HepG2 (cell line): ENCODE results near the gene FKBP1A. TPM values are rescaled to one million over a fixed set of nuclear protein-coding genes. Genes with fewer than 3 reads are reported as not detected.

Experiments used
- CBX1 ChIP-seq: IDR thresholded peaks from one replicate; pipeline ENCODE4 v1.6.1; 2016; ENCODE audit warnings: antibody characterized with exemption, low read depth
- CCAR2 ChIP-seq: fragments of 200-400 bp; formaldehyde crosslinking; optimal IDR thresholded peaks from 2 replicates; pipeline ENCODE3; 2018; ENCODE audit warnings: low read depth, mild to moderate bottlenecking, low read length, moderate library complexity
- ETV5 ChIP-seq: IDR thresholded peaks from 2 replicates; pipeline ENCODE4 v1.6.1; 2018; ENCODE audit warnings: missing biosample characterization, missing genetic modification reagents, inconsistent platforms, borderline replicate concordance
- FIP1L1 ChIP-seq: fragments of 200-400 bp; formaldehyde crosslinking; IDR thresholded peaks from 2 replicates; pipeline ENCODE4 v1.6.1; 2018; ENCODE audit warnings: low read depth, mild to moderate bottlenecking, low read length, moderate library complexity, borderline replicate concordance; ENCODE audit not compliant: insufficient read depth
- HMGXB4 ChIP-seq, 2 experiments: sonication (generic) in 1 of 2; formaldehyde crosslinking in 1 of 2; IDR thresholded peaks; 2 replicates each; pipeline versions ENCODE4 v1.4.0 to v1.6.1; 2018 to 2020; ENCODE audit warnings: missing genetic modification reagents in 2 of 2, borderline replicate concordance in 1 of 2, low read depth in 1 of 2, mild to moderate bottlenecking in 1 of 2, missing biosample characterization in 1 of 2
- KLF13 ChIP-seq: sonication (generic); formaldehyde crosslinking; IDR thresholded peaks from 2 replicates; pipeline ENCODE4 v1.4.0; 2020; ENCODE audit warnings: mild to moderate bottlenecking, missing genetic modification reagents
- KLF15 ChIP-seq: sonication (generic); formaldehyde crosslinking; IDR thresholded peaks from 2 replicates; pipeline ENCODE4 v1.8.1; 2023; ENCODE audit warnings: borderline replicate concordance, mild to moderate bottlenecking, inconsistent platforms, missing genetic modification reagents, mixed read lengths
- MBNL3 ChIP-seq: fragments of 250-450 bp; sonication (Bioruptor Pico); conservative IDR thresholded peaks from 2 replicates; pipeline ENCODE4 v1.8.0; 2022; ENCODE audit warnings: mild to moderate bottlenecking, inconsistent platforms
- MLLT10 ChIP-seq: sonication (generic); formaldehyde crosslinking; IDR thresholded peaks from 2 replicates; pipeline ENCODE4 v1.4.0; 2020; ENCODE audit warnings: missing genetic modification reagents
- SMARCC2 ChIP-seq: fragments of 450-650 bp; IDR thresholded peaks from 2 replicates; pipeline ENCODE4 v1.6.1; 2017; ENCODE audit warnings: antibody characterized with exemption, mild to moderate bottlenecking
- SMARCE1 ChIP-seq: fragments of 450-650 bp; IDR thresholded peaks from 2 replicates; pipeline ENCODE4 v1.6.1; 2017; ENCODE audit warnings: borderline replicate concordance
- ZNF274 ChIP-seq: sonication (generic); formaldehyde crosslinking; IDR thresholded peaks from 2 replicates; pipeline ENCODE4 v1.5.1; 2020; ENCODE audit warnings: mild to moderate bottlenecking, missing genetic modification reagents
- ZNF382 ChIP-seq: sonication (generic); formaldehyde crosslinking; IDR thresholded peaks from 2 replicates; pipeline ENCODE4 v1.5.0; 2020; ENCODE audit warnings: missing genetic modification reagents, mild to moderate bottlenecking, borderline replicate concordance
- ZNF605 ChIP-seq: sonication (generic); formaldehyde crosslinking; IDR thresholded peaks from 2 replicates; pipeline ENCODE4 v1.8.0; 2022; ENCODE audit warnings: mild to moderate bottlenecking, missing genetic modification reagents
- ZNF674 ChIP-seq: sonication (generic); formaldehyde crosslinking; IDR thresholded peaks from 2 replicates; pipeline ENCODE4 v1.5.0; 2020; ENCODE audit warnings: low read depth, mild to moderate bottlenecking, missing genetic modification reagents
- ZNF691 ChIP-seq: sonication (generic); formaldehyde crosslinking; IDR thresholded peaks from 2 replicates; pipeline ENCODE4 v1.4.0; 2020; ENCODE audit warnings: missing genetic modification reagents, low read depth, mild to moderate bottlenecking, borderline replicate concordance
- ZNF710 ChIP-seq: sonication (generic); formaldehyde crosslinking; IDR thresholded peaks from 2 replicates; pipeline ENCODE4 v1.5.0; 2020; ENCODE audit warnings: mild to moderate bottlenecking, missing genetic modification reagents, borderline replicate concordance
- polyA plus RNA-seq, 8 experiments: library from polyadenylated mRNA; depleted of rRNA in 3 of 8; stranded (reverse) in 7 of 8; unstranded in 1 of 8; fragments of >200 nt; fragmentation: Illumina TruSeq in 4 of 8; extraction: Trizol in 4 of 8; gene quantifications; 2 replicates each; pipeline versions ENCODE4 v1.2.1 to v1.2.3, GENCODE V29; 2011 to 2016; ENCODE audit warnings: low read depth in 4 of 8, missing spikeins in 1 of 8, mixed read lengths in 1 of 8; ENCODE audit not compliant: insufficient read depth in 1 of 8
- total RNA-seq, 5 experiments: library from RNA; depleted of rRNA; stranded (reverse); fragments of >200 nt; fragmentation: Illumina TruSeq; extraction: Trizol; gene quantifications; 2 replicates each; pipeline ENCODE4 v1.2.3, GENCODE V29; 2016; ENCODE audit warnings: low read depth in 1 of 5
- TF ChIP-seq, protein P1 (sequence below): sonication (generic); formaldehyde crosslinking; IDR thresholded peaks from 2 replicates; pipeline ENCODE4 v1.9.0; 2022; ENCODE audit warnings: low read depth, missing genetic modification reagents
- TF ChIP-seq, protein P2 (sequence below): IDR thresholded peaks from 2 replicates; pipeline ENCODE4 v1.6.1; 2016; ENCODE audit warnings: mild to moderate bottlenecking

FKBP1A gene
- total and polyA plus RNA-seq, 2 of the 13 experiments (the other 11 are each of a cell fraction or from before 2014, with no cell fraction given): 119 to 468 TPM

DNA sequence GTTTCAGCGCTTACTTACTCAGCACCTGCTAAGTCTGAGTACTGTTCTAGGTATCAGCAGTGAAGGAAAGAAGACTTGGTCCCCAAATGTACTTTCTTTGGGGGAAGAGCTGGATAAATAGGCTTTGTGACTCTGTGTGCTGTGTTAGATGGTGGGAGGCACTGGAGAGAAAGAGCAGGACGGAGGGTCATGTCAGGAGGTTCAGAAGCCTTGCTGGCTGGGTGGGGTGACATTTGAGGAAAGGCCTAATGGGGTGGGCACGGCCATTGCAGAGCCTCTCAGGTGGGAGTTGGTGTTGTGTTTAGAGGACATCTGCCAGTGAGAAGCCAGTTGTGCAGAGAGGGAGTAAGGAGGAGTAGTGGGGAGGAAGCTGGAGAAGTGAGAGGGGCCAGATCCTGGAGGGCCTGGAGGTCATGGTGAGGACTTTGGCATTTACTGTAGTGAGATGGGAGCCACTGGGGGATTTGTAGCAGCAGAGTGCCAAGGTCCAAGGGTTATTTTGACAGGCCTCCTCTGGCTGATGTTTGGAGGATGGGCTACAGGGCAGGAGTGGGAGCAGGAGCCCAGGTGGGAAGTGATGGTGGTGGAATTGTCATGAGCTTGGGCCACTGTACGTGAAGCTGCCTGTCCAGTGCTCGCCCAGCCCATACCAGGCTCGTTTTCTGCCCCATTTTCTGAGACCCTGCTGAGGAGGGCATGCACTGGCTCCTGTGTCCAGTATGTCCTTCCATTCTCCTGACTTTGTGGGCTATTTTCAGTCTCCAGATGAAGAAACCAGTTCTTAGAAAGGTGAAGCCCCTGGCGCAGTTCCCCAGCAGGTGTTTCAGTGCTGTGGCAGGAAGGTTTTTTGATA, 64.8 kb downstream of the FKBP1A start (continued):
- TF ChIP-seq ZNF674 (CRISPR knock-in tag) (no peak), MBNL3 (CRISPR knock-in tag) (no peak), ZNF382 (CRISPR knock-in tag) (no peak), FIP1L1 (no peak), ZNF274 (CRISPR knock-in tag) (no peak), CBX1 (peak; percentile 74), KLF13 (CRISPR knock-in tag) (no peak), SMARCC2 (no peak), ZNF691 (peak; percentile 96), MLLT10 (CRISPR knock-in tag) (no peak), HMGXB4 (CRISPR knock-in tag; IDR thresholded peaks at IDR 0.05; ENCODE audit: borderline replicate concordance in 1 of 2, low read depth in 1 of 2) (peak; percentile 14 to 68; a peak in 3 of 4 replicates), SMARCE1 (no peak), KLF15 (CRISPR knock-in tag) (no peak), ZNF605 (peak; percentile 71; the same call in 1 of the 2 replicates), CCAR2 (no peak), ETV5 (peak; percentile 42; the same call in 1 of the 2 replicates), ZNF710 (CRISPR knock-in tag) (peak; percentile 90)
- TF ChIP-seq, protein P1, sequence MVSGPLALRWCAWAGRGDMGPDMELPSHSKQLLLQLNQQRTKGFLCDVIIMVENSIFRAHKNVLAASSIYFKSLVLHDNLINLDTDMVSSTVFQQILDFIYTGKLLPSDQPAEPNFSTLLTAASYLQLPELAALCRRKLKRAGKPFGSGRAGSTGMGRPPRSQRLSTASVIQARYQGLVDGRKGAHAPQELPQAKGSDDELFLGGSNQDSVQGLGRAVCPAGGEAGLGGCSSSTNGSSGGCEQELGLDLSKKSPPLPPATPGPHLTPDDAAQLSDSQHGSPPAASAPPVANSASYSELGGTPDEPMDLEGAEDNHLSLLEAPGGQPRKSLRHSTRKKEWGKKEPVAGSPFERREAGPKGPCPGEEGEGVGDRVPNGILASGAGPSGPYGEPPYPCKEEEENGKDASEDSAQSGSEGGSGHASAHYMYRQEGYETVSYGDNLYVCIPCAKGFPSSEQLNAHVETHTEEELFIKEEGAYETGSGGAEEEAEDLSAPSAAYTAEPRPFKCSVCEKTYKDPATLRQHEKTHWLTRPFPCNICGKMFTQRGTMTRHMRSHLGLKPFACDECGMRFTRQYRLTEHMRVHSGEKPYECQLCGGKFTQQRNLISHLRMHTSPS (CRISPR knock-in tag): no peak
- TF ChIP-seq, protein P2, sequence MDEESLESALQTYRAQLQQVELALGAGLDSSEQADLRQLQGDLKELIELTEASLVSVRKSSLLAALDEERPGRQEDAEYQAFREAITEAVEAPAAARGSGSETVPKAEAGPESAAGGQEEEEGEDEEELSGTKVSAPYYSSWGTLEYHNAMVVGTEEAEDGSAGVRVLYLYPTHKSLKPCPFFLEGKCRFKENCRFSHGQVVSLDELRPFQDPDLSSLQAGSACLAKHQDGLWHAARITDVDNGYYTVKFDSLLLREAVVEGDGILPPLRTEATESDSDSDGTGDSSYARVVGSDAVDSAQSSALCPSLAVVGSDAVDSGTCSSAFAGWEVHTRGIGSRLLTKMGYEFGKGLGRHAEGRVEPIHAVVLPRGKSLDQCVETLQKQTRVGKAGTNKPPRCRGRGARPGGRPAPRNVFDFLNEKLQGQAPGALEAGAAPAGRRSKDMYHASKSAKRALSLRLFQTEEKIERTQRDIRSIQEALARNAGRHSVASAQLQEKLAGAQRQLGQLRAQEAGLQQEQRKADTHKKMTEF (CRISPR knock-in tag): peak; percentile 69; the same call in 1 of the 2 replicates
